Ishikawa (cell line): ENCODE results near the gene FAM210A.

ENCODE experiments used
- EP300 ChIP-seq: IDR thresholded peaks from 2 replicates; pipeline ENCODE4 v1.6.1; 2012; ENCODE audit warnings: borderline replicate concordance
- TCF12 ChIP-seq: IDR thresholded peaks from 2 replicates; pipeline ENCODE4 v1.6.1; 2012; ENCODE audit warnings: low read depth
- USF1 ChIP-seq: IDR thresholded peaks from 2 replicates; pipeline ENCODE4 v1.6.1; 2012
- YY1 ChIP-seq: IDR thresholded peaks from 2 replicates; pipeline ENCODE4 v1.6.1; 2012; ENCODE audit warnings: low read depth
- TF ChIP-seq, protein P1 (sequence below): IDR thresholded peaks from 2 replicates; pipeline ENCODE4 v1.6.1; 2012

GRCh38 chr18:13640266-13640860, 86.0 kb downstream of the FAM210A start:
- TF ChIP-seq, protein P1, sequence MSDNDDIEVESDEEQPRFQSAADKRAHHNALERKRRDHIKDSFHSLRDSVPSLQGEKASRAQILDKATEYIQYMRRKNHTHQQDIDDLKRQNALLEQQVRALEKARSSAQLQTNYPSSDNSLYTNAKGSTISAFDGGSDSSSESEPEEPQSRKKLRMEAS = no peak
- no peak for TF ChIP-seq TCF12
- no peak for TF ChIP-seq YY1
- TF ChIP-seq EP300 = no peak
- TF ChIP-seq USF1 = no peak
